Activated T-helper 9 cell treated with anti-CD3 and anti-CD28 coated beads, Interleukin-2, amount 50 U/mL, for 16 hours (primary cell): ENCODE measurements around the gene ANAPC2.

ENCODE experiments used
- DNase-seq: peaks from one replicate; pipeline ENCODE4 v3.0.0-alpha.2; 2020; ENCODE audit warnings: low read depth

The ANAPC2 gene

DNA sequence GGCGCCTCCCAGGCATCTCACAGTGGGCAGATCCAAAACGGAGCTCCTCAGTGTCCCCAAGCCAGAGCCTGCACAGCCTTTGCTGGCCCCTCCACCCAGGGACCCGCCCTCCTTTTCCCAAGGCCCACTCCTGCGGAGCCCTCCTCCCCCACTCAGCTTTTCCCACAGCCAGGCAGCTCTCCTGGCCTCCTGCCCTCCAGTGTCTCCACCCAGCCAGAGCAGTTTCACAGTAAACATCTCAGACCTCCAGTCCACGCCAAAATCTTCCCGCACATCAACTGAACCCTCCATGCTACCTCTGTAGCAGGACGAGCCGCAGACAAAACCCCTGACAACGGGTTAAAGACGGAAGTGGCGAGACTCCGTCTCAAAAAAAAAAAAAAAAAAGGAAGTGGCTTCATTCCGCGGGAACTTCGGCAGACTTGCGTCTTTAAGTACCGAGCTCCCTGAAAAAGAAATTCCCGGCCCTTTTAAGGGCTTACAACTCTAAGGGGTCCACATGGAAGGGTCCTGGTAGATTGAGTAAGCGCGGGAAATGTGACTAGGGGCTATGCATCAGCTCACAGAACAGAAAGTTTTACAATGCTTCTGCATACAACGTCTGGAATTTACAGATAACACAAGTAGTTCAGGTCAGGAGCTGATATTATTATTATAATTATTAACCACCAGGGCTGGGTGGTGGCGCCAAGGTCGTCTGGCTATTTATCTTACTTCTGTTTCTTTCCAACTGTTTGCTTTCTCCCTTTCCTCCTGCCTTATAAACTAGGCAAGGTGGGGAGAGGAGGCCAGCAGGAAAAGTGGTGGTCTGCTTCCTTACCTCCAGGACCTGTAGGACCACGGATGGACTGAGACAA is 60.8 kb downstream of the ANAPC2 start:
- DNase-seq = no peak

GRCh38 chr9:137126786-137127185 is 61.6 kb downstream of the ANAPC2 start:
- no peak for DNase-seq
